Body of pancreas (tissue), 4 donors: ENCODE measurements around the gene PFKFB4.
"Not testable (repeated sequence)": the region's sequence is repeated elsewhere in the genome, so short reads cannot be mapped to it uniquely, and the experiment has no call there.

Source experiments
- CTCF ChIP-seq, 7 experiments: fragments of 450-650 bp in 4 of 7; fragments of 200-600 bp in 3 of 7; sonication (generic) in 3 of 7; IDR thresholded peaks; one replicate each; pipeline ENCODE4 v1.5.1; 2016 to 2019; ENCODE audit warnings: antibody characterized with exemption in 7 of 7
- POLR2A ChIP-seq, 3 donors: fragments of 450-650 bp; IDR thresholded peaks; one replicate each; pipeline ENCODE4 v1.6.1; 2016; ENCODE audit warnings: antibody characterized with exemption in 3 of 3, mild to moderate bottlenecking in 2 of 3

GRCh38 chr3:48551651-48552050 lies 5.0 kb downstream of the PFKFB4 start:
- not testable (repeated sequence) for TF ChIP-seq CTCF, POLR2A (IDR thresholded peaks at IDR 0.05)
